GM21423 (cell line): ENCODE results near the gene OPRL1.

Source experiments
- ATAC-seq: cut with Tn5 transposase; IDR thresholded peaks from one replicate; pipeline ENCODE4 v1.9.1; 2021; ENCODE audit warnings: mild to moderate bottlenecking, moderate library complexity; ENCODE audit not compliant: unreplicated experiment

OPRL1 gene

GRCh38 chr20:64042054-64042781, 37.7 kb upstream of the OPRL1 start:
- no peak for ATAC-seq

GRCh38 chr20:64043768-64044167, 36.1 kb upstream of the OPRL1 start:
- no peak for ATAC-seq

GRCh38 chr20:64044484-64045247, 35.2 kb upstream of the OPRL1 start:
- ATAC-seq, result no peak

DNA sequence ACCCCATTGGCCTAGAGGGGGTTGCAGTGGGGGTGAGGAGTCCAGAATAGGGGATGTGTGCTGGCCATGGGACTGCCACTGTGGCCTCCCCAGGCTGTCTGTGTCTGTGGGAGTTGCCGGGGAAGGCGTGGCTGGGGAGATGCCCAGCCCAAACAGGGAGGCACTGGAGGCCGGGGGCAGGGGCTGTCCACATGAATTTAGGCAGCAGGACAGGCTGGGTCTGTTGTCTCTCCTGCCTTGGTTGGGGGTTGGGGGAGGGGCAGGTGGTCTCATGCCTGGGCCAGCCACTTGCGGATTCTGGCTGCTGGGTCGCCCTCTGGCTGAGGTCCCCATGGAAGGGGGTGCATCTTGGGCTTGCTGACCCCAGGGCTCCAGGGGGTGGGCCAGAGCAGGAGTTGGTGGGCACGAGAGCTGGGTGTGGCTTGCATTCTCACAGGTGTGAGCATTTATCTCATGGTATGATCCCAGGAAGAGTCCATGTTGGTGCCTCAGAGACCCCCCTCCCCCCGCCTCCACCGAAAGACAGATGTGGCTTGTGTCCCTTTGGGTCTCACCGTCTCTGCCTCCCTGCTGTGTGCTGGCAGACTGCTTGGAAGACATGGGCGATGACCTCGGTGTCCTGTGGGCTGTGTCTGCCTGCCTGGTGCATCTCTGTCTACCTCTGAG, 34.4 kb upstream of the OPRL1 start:
- no peak for ATAC-seq

DNA sequence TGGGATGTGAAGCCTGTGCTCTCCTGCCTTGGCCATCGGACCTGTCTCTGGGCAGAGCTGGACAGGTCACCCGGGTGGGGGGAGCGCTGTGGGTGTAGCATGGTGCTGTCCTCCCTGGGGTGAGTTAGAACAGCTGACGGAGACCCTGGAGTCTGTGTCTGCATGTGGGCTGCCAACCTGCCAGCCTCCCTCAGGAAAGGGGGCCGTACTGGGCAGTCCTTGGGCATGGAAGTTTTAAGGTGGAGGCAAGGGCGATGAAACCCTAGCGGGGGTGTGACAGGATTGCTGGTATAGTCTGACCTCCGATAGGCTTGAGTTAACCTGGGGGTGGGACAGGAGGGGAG, 32.9 kb upstream of the OPRL1 start:
- ATAC-seq, result no peak

DNA sequence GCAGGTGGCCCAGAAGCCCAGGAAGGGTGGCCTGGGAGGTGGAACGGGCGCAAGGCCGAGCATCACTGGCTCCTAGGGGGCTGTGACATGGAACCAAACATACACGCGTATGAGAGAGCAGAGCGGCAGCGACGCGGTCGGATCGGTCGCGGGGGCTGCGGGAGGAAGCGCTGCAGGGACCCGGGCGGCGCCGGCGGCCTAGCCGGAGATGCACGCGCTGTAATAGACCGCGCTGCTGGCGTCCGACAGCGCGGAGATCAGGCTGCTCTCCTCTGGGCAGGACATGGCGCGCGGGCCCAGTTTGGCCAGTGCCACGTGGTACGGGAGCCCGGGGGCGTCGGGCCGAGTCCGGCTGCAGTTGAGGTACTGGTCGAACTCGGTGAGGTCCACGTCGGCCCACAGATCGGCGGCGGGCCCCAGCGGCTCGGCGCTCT, 31.9 kb upstream of the OPRL1 start:
- ATAC-seq, result no peak

DNA sequence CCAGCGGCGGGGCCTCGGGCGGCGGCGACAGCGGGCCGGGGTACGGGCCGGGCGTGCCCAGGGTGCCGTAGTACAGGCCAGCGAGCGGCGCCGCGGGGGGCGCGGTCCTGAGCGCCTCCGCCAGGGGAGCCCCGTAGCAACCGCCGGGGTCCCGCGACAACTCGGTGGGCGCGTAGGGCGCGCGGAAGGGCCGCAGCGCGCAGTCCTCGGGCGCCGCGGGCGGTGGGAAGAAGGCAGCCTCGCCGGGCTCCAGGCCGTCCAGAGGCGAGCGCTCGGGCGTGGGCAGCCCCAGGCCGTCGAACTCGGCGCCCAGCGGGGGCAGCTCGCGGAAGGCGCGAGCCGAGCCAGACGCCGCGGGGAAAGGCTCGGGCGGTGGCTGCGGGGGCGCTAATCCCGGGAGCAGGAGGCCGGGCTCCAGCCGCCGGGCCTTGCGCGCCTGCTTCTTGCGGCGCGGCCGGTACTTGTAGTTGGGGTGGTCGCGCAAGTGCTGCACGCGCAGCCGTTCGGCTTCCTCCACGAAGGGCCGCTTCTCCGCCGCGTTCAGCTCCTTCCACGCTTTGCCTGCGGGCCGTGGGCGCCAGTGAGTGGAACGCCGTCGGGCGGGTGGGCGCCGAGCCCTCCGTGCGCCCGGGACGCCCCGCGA, 31.4 kb upstream of the OPRL1 start:
- ATAC-seq, result no peak

GRCh38 chr20:64049060-64049877, 30.6 kb upstream of the OPRL1 start, which contains the start of gene SOX18:
Gene SOX18, minus strand, starts transcription at chr20:64049639. Its CDS starts 123 bp downstream, at chr20:64049516.
- no peak for ATAC-seq

GRCh38 chr20:64049878-64050260, 30.0 kb upstream of the OPRL1 start:
- ATAC-seq, result no peak

GRCh38 chr20:64050261-64051032, 29.4 kb upstream of the OPRL1 start:
- no peak for ATAC-seq

GRCh38 chr20:64051033-64051452, 28.8 kb upstream of the OPRL1 start:
- no peak for ATAC-seq

DNA sequence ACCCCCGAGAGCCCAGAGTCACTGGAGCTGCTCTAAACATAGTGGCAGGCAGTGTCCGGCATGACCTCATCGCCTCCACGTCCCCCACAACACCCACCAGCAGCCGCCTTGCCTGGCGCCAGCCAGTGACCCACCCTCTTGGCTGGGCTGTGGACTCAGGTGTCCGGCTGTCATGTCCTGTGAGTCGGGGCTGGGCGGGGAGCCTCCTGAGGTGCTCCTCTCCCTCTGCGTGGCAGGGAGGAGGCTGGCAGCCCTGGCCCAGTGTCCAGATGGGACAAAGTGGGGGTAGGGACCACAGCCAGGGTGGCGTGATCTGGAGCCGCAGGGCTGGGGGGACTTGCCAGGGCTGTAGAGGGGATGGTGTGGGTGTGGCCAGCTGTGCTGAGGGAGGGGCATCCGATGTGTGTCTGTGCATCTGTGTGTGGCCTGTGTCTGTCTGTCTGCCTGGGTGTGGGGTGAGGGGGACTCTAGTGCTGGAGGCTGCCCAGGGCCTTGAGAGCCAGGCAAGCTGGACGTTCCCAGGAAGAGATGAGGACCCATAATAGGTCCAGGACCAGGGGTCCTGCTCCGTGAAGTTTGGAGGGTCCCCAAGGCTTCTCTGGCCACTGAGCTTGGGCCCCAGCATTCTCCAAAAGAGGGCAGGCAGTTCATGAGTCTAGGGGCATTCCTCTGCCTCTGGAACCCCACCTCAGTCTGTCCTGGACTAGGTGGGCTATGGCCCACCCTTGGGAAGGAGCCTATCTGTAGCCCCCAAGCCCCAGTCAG, 28.1 kb upstream of the OPRL1 start:
- no peak for ATAC-seq

GRCh38 chr20:64052326-64052722, 27.6 kb upstream of the OPRL1 start:
- no peak for ATAC-seq

DNA sequence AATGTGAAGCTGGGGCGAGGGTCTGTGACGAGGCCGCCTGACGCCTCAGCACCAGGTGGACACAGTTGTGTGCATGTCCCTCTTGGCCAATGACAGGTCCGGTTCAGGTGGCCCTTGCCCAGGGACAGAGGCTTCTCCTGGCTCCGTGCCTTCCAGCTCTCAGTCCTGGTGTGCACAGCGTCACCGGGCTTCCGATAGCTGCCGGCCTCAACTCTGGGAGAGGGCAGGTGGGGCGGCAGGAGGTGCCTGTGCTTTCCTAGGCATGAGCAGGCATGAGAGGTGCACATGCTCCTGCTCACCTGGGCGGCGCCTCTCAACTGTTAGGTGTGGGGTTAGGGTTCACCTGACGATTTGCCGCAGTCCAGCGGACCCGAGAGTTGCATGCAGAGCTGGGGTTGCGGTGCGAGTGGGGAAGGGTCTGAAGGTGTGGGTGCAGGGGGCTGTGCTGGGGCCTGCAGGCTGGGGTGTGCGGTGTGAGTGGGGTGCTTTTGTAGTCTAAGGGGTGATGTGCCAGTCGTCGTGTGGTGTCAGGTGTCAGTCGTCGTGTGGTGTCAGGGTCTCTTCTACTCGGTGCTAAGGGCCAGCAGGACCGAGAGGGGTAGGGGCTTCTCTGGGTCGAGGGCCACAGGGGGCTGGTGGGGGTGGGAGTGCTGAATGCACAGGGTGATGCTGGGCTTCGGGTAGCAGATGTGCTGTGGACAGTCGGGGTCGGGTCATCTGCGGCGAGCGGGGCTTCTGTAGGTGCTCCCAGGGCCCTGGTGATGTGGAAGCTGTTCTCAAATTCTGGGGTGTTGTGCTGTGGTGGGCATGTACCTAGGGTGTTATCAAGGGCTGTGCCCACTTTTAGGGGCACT, 26.7 kb upstream of the OPRL1 start:
- no peak for ATAC-seq

- no peak for ATAC-seq
Measured at GRCh38 chr20:64053841-64054661, 25.8 kb upstream of the OPRL1 start.

DNA sequence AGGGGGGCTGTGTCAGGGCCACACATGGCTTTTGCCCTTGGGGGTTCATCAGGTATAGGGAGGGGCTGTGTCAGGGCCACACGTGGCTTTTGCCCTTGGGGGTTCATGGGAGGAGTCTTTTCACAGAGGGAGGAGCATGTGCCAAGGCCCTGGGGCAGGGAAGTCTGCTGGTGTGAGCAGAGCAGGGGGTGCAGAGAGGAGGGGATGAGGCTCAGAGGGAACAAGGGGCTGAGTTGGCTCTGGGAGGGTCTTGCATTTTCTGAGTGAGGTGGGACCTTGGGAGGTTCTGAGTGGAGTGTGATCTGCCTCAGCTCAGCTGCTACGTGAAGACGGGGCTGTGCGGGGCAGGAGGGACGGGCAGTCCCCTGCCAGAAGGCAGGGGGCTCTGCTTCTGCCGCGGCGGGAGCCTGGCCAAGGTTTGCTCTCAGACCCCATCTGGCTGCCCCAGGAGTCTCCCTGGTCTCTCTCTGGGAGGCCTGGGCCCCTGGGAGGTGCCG, 24.4 kb upstream of the OPRL1 start:
- no peak for ATAC-seq
